Measurements from ENCODE around the gene KIF5A. TPM values are rescaled to one million over a fixed set of nuclear protein-coding genes. Genes with fewer than 3 reads are reported as not detected.
A peak's percentile ranks its signal among the peaks of the same experiment; 100 is the strongest.

The KIF5A gene
- total RNA-seq, 4 donors from 2014 or later = 1.9 to 4.8 (median 2.9) TPM

- no peak for DNase-seq (ENCODE audit: low spot score in 2 of 2)
- TF ChIP-seq POLR2A (IDR thresholded peaks at IDR 0.05) (no peak), EP300 (IDR thresholded peaks at IDR 0.05) (no peak), CTCF (IDR thresholded peaks at IDR 0.05) (no peak)
Measured at GRCh38 chr12:57625261-57626032, 75.6 kb downstream of the KIF5A start.

GRCh38 chr12:57626111-57626920, 76.5 kb downstream of the KIF5A start:
- 43 to 49% methylated on average over 12 to 13 of the region's 13 CpGs for WGBS, 2 donors
- no peak overlapping the region for H3K4me3 ChIP-seq
- TF ChIP-seq CTCF (IDR thresholded peaks at IDR 0.05) (no peak), POLR2A (IDR thresholded peaks at IDR 0.05) (no peak)
- H3K27ac ChIP-seq = no peak overlapping the region
- no peaks in the 10 kb centered on the region for H3K9me3 ChIP-seq
- peaks cover 0 to 30% of the 10 kb centered on the region in 2 donors for H3K27me3 ChIP-seq
- peaks cover 0 to 24% (median 17%) of the 10 kb centered on the region in 4 donors for H3K4me1 ChIP-seq
- DNase-seq (ENCODE audit: low spot score in 2 of 2) = no peak
- peaks cover 0 to 20% (median 0%) of the 10 kb centered on the region in 3 donors for H3K36me3 ChIP-seq

More at GRCh38 chr12:57625261-57626032, 75.6 kb downstream of the KIF5A start:
- Histone ChIP-seq H3K9me3 (no peaks in the 10 kb centered on the region), H3K27me3 (peaks cover 0 to 39% of the 10 kb centered on the region in 2 donors), H3K4me1 (peaks cover 0 to 26% (median 19%) of the 10 kb centered on the region in 4 donors), H3K27ac (no peak overlapping the region), H3K36me3 (peaks cover 0 to 20% (median 0%) of the 10 kb centered on the region in 3 donors), H3K4me3 (no peak overlapping the region)
- WGBS, 2 donors = 78 to 81% methylated on average over 12 of the region's 12 CpGs

GRCh38 chr12:57626921-57627445, 77.1 kb downstream of the KIF5A start:
- no peak overlapping the region for H3K27ac ChIP-seq
- H3K27me3 ChIP-seq = peaks cover 0 to 23% of the 10 kb centered on the region in 2 donors
- WGBS, 2 donors = 53 to 55% methylated on average over 9 of the region's 9 CpGs
- no peak for TF ChIP-seq EP300 (IDR thresholded peaks at IDR 0.05)
- TF ChIP-seq CTCF (IDR thresholded peaks at IDR 0.05) = no peak
- TF ChIP-seq POLR2A (IDR thresholded peaks at IDR 0.05) = no peak
- H3K36me3 ChIP-seq = peaks cover 0 to 20% (median 0%) of the 10 kb centered on the region in 3 donors
- peaks cover 0 to 23% (median 17%) of the 10 kb centered on the region in 4 donors for H3K4me1 ChIP-seq
- no peak for DNase-seq (ENCODE audit: low spot score in 2 of 2)
- H3K4me3 ChIP-seq = no peak overlapping the region
- H3K9me3 ChIP-seq = no peaks in the 10 kb centered on the region

- no peak for TF ChIP-seq CTCF (IDR thresholded peaks at IDR 0.05)
- no peak for TF ChIP-seq POLR2A (IDR thresholded peaks at IDR 0.05)
- no peak for TF ChIP-seq EP300 (IDR thresholded peaks at IDR 0.05)
- peaks cover 0 to 20% (median 0%) of the 10 kb centered on the region in 3 donors for H3K36me3 ChIP-seq
- H3K9me3 ChIP-seq = no peaks in the 10 kb centered on the region
- peak in 1 of 2 donors; percentile 3 for DNase-seq (ENCODE audit: low spot score in 2 of 2)
- H3K27ac ChIP-seq = no peak overlapping the region
- WGBS, 2 donors = 62 to 72% methylated on average over 37 to 67 of the region's 67 CpGs
- peaks cover 0 to 28% (median 20%) of the 10 kb centered on the region in 4 donors for H3K4me1 ChIP-seq
- H3K27me3 ChIP-seq = peaks cover 0 to 23% of the 10 kb centered on the region in 2 donors
- no peak overlapping the region for H3K4me3 ChIP-seq
Measured at GRCh38 chr12:57627501-57628279, 77.8 kb downstream of the KIF5A start.
